Mononuclear cell (primary cell): Measurements from ENCODE around the gene NRIP1. TPM values are rescaled to one million over a fixed set of nuclear protein-coding genes. Genes with fewer than 3 reads are reported as not detected.
"Not testable (repeated sequence)": the region's sequence is repeated elsewhere in the genome, so short reads cannot be mapped to it uniquely, and the experiment has no call there.

Source experiments
- H3K27me3 ChIP-seq: 2 replicates; pipeline ENCODE4 v1.6.0; 2011; ENCODE audit warnings: low read length, control low read depth; ENCODE audit not compliant: insufficient read depth
- H3K4me1 ChIP-seq: 2 replicates; pipeline ENCODE4 v1.5.1; 2011; ENCODE audit warnings: mild to moderate bottlenecking, low read length, control low read depth; ENCODE audit not compliant: insufficient read depth
- H3K4me3 ChIP-seq: 2 replicates; pipeline ENCODE4 v1.5.1; 2011; ENCODE audit warnings: mild to moderate bottlenecking, low read length, moderate library complexity
- H3K9me3 ChIP-seq: 2 replicates; pipeline ENCODE4 v1.5.1; 2011; ENCODE audit warnings: low read depth, mild to moderate bottlenecking, control low read depth, low read length
- total RNA-seq: library from RNA; depleted of rRNA; stranded (reverse); fragments of >200 nt; gene quantifications from one replicate; pipeline ENCODE4 v1.2.3, GENCODE V29; 2012

Gene NRIP1
- total RNA-seq, 1 donor: 151 TPM

GRCh38 chr21:14962217-14962616 is 102.6 kb downstream of the NRIP1 start:
- no peaks in the 10 kb centered on the region for H3K4me1 ChIP-seq
- H3K27me3 ChIP-seq: no peaks in the 10 kb centered on the region
- no peaks in the 10 kb centered on the region for H3K9me3 ChIP-seq
- H3K4me3 ChIP-seq: no peak overlapping the region

- no peaks in the 10 kb centered on the region for H3K27me3 ChIP-seq
- no peak overlapping the region for H3K4me3 ChIP-seq
- no peaks in the 10 kb centered on the region for H3K9me3 ChIP-seq
- no peaks in the 10 kb centered on the region for H3K4me1 ChIP-seq
Measured at GRCh38 chr21:14961502-14961901, 103.3 kb downstream of the NRIP1 start.

GRCh38 chr21:14959343-14959742 is 105.5 kb downstream of the NRIP1 start:
- no peak overlapping the region for H3K4me3 ChIP-seq
- no peaks in the 10 kb centered on the region for H3K4me1 ChIP-seq
- no peaks in the 10 kb centered on the region for H3K27me3 ChIP-seq
- no peaks in the 10 kb centered on the region for H3K9me3 ChIP-seq

GRCh38 chr21:14957836-14958235 is 107.0 kb downstream of the NRIP1 start:
- Histone ChIP-seq H3K4me3 (no peak overlapping the region), H3K4me1 (no peaks in the 10 kb centered on the region), H3K9me3 (no peaks in the 10 kb centered on the region), H3K27me3 (no peaks in the 10 kb centered on the region)

GRCh38 chr21:14956807-14957206 is 108.0 kb downstream of the NRIP1 start:
- no peaks in the 10 kb centered on the region for H3K27me3 ChIP-seq
- no peaks in the 10 kb centered on the region for H3K9me3 ChIP-seq
- no peak overlapping the region for H3K4me3 ChIP-seq
- H3K4me1 ChIP-seq: no peaks in the 10 kb centered on the region

GRCh38 chr21:14955936-14956520 is 108.8 kb downstream of the NRIP1 start:
- no peaks in the 10 kb centered on the region for H3K9me3 ChIP-seq
- no peak overlapping the region for H3K4me3 ChIP-seq
- H3K27me3 ChIP-seq: no peaks in the 10 kb centered on the region
- no peaks in the 10 kb centered on the region for H3K4me1 ChIP-seq

GRCh38 chr21:14952916-14953315 is 111.9 kb downstream of the NRIP1 start:
- H3K27me3 ChIP-seq: no peaks in the 10 kb centered on the region
- no peak overlapping the region for H3K4me3 ChIP-seq
- H3K4me1 ChIP-seq: no peaks in the 10 kb centered on the region
- H3K9me3 ChIP-seq: no peaks in the 10 kb centered on the region

GRCh38 chr21:14949603-14950002 is 115.2 kb downstream of the NRIP1 start:
- Histone ChIP-seq H3K9me3 (no peaks in the 10 kb centered on the region), H3K4me1 (no peaks in the 10 kb centered on the region), H3K27me3 (no peaks in the 10 kb centered on the region), H3K4me3 (no peak overlapping the region)

GRCh38 chr21:14947613-14948160 is 117.1 kb downstream of the NRIP1 start:
- H3K27me3 ChIP-seq: no peaks in the 10 kb centered on the region
- no peaks in the 10 kb centered on the region for H3K4me1 ChIP-seq
- no peak overlapping the region for H3K4me3 ChIP-seq
- no peaks in the 10 kb centered on the region for H3K9me3 ChIP-seq

- Histone ChIP-seq H3K27me3 (no peaks in the 10 kb centered on the region), H3K9me3 (no peaks in the 10 kb centered on the region), H3K4me1 (no peaks in the 10 kb centered on the region), H3K4me3 (no peak overlapping the region)
Measured at GRCh38 chr21:14945176-14945575, 119.6 kb downstream of the NRIP1 start.

- Histone ChIP-seq H3K4me3 (no peak overlapping the region), H3K27me3 (no peaks in the 10 kb centered on the region), H3K4me1 (no peaks in the 10 kb centered on the region), H3K9me3 (no peaks in the 10 kb centered on the region)
Measured at GRCh38 chr21:14943616-14944015, 121.2 kb downstream of the NRIP1 start.

- Histone ChIP-seq H3K27me3 (no peaks in the 10 kb centered on the region), H3K9me3 (no peaks in the 10 kb centered on the region), H3K4me1 (no peaks in the 10 kb centered on the region), H3K4me3 (no peak overlapping the region)
Measured at GRCh38 chr21:14942801-14943490, 121.9 kb downstream of the NRIP1 start.

GRCh38 chr21:14927324-14927723 is 137.5 kb downstream of the NRIP1 start:
- not testable (repeated sequence) for H3K27me3 ChIP-seq, H3K4me1 ChIP-seq, H3K4me3 ChIP-seq, H3K9me3 ChIP-seq

GRCh38 chr21:14926186-14926585 is 138.6 kb downstream of the NRIP1 start:
- Histone ChIP-seq H3K27me3 (no peaks in the 10 kb centered on the region), H3K4me1 (no peaks in the 10 kb centered on the region), H3K4me3 (no peak overlapping the region), H3K9me3 (no peaks in the 10 kb centered on the region)

GRCh38 chr21:14923468-14923867 is 141.3 kb downstream of the NRIP1 start:
- H3K4me1 ChIP-seq: no peaks in the 10 kb centered on the region
- no peaks in the 10 kb centered on the region for H3K9me3 ChIP-seq
- no peak overlapping the region for H3K4me3 ChIP-seq
- H3K27me3 ChIP-seq: no peaks in the 10 kb centered on the region

- Histone ChIP-seq H3K27me3 (no peaks in the 10 kb centered on the region), H3K9me3 (no peaks in the 10 kb centered on the region), H3K4me1 (no peaks in the 10 kb centered on the region), H3K4me3 (no peak overlapping the region)
Measured at GRCh38 chr21:14922980-14923379, 141.8 kb downstream of the NRIP1 start.
